Prostate gland (tissue), 2 donors: ENCODE results near the gene LSAMP. TPM values are rescaled to one million over a fixed set of nuclear protein-coding genes. Genes with fewer than 3 reads are reported as not detected.
"Not testable (repeated sequence)": the region's sequence is repeated elsewhere in the genome, so short reads cannot be mapped to it uniquely, and the experiment has no call there.

Experiments
- DNase-seq: peaks from one replicate; pipeline ENCODE4 v3.0.0-alpha.2; 2019; ENCODE audit warnings: low spot score
- H3K27ac ChIP-seq, 2 donors: fragments of 200-600 bp; sonication (generic); 2 replicates each; pipeline ENCODE4 v1.5.1; 2017 to 2019
- H3K27me3 ChIP-seq: fragments of 200-600 bp; sonication (generic); replicated peaks from 2 replicates; pipeline ENCODE4 v1.5.1; 2019; ENCODE audit not compliant: insufficient read depth
- H3K36me3 ChIP-seq, 2 donors: fragments of 200-600 bp; sonication (generic); 1 replicate in 1 of 2; 2 replicates in 1 of 2; pipeline versions ENCODE4 v1.5.1 to v1.8.1; 2017 to 2019
- H3K4me1 ChIP-seq: fragments of 200-600 bp; sonication (generic); replicated peaks from 2 replicates; pipeline ENCODE4 v1.5.1; 2019
- H3K4me3 ChIP-seq, 2 donors: fragments of 200-600 bp; sonication (generic); 2 replicates each; pipeline ENCODE4 v1.5.1; 2017 to 2019
- H3K9me3 ChIP-seq: fragments of 200-600 bp; sonication (generic); 2 replicates; pipeline ENCODE4 v1.5.1; 2017
- POLR2A ChIP-seq: fragments of 450-650 bp; IDR thresholded peaks from one replicate; pipeline ENCODE4 v1.6.1; 2016; ENCODE audit warnings: antibody characterized with exemption, mild to moderate bottlenecking
- POLR2AphosphoS5 ChIP-seq: sonication (generic); formaldehyde crosslinking; IDR thresholded peaks from one replicate; pipeline ENCODE4 v1.6.1; 2017; ENCODE audit warnings: antibody characterized with exemption
- WGBS: methylation state at CpG from one replicate; pipeline ENCODE4 v1.1.5; 2018; 5-methylcytosine and 5-hydroxymethylcytosine counted together
- intact Hi-C: fragments of 100-400 bp; cut with DNase I; formaldehyde crosslinking; loops from one replicate; pipeline ENCODE4 v1.14.2; 2022
- small RNA-seq, 2 donors: library from RNA; depleted of rRNA; stranded (forward); fragments of <200 nt; gene quantifications; one replicate each; pipeline ENCODE3, GENCODE V24; 2016
- total RNA-seq, 2 donors: library from RNA; depleted of rRNA; stranded (reverse); fragments of >200 nt; gene quantifications; one replicate each; pipeline ENCODE4 v1.1.0, GENCODE V29; 2016
- TF ChIP-seq, protein P1 (sequence below), 4 experiments: fragments of 200-600 bp in 2 of 4; fragments of 450-650 bp in 2 of 4; sonication (generic) in 2 of 4; IDR thresholded peaks; 1 replicate in 3 of 4; 2 replicates in 1 of 4; pipeline ENCODE4 v1.5.1; 2016 to 2019; ENCODE audit warnings: antibody characterized with exemption in 4 of 4, mild to moderate bottlenecking in 2 of 4, moderate library complexity in 2 of 4

Gene LSAMP
- total RNA-seq, 2 donors from 2014 or later = 15.4 to 38.0 TPM

- Histone ChIP-seq H3K36me3 (no peaks in the 10 kb centered on the region), H3K9me3 (no peaks in the 10 kb centered on the region), H3K27me3 (no peaks in the 10 kb centered on the region), H3K4me3 (no peak overlapping the region), H3K27ac (no peak overlapping the region), H3K4me1 (no peaks in the 10 kb centered on the region)
- 51% methylated on average over 3 of the region's 3 CpGs for WGBS
- DNase-seq = no peak
- intact Hi-C loops = no loop called here
- TF ChIP-seq, protein P1, sequence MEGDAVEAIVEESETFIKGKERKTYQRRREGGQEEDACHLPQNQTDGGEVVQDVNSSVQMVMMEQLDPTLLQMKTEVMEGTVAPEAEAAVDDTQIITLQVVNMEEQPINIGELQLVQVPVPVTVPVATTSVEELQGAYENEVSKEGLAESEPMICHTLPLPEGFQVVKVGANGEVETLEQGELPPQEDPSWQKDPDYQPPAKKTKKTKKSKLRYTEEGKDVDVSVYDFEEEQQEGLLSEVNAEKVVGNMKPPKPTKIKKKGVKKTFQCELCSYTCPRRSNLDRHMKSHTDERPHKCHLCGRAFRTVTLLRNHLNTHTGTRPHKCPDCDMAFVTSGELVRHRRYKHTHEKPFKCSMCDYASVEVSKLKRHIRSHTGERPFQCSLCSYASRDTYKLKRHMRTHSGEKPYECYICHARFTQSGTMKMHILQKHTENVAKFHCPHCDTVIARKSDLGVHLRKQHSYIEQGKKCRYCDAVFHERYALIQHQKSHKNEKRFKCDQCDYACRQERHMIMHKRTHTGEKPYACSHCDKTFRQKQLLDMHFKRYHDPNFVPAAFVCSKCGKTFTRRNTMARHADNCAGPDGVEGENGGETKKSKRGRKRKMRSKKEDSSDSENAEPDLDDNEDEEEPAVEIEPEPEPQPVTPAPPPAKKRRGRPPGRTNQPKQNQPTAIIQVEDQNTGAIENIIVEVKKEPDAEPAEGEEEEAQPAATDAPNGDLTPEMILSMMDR (IDR thresholded peaks at IDR 0.05) = no peak
- TF ChIP-seq POLR2AphosphoS5 (no peak), POLR2A (no peak)
Observed at GRCh38 chr3:115760716-115761115, 684.6 kb downstream of the LSAMP start.

DNA sequence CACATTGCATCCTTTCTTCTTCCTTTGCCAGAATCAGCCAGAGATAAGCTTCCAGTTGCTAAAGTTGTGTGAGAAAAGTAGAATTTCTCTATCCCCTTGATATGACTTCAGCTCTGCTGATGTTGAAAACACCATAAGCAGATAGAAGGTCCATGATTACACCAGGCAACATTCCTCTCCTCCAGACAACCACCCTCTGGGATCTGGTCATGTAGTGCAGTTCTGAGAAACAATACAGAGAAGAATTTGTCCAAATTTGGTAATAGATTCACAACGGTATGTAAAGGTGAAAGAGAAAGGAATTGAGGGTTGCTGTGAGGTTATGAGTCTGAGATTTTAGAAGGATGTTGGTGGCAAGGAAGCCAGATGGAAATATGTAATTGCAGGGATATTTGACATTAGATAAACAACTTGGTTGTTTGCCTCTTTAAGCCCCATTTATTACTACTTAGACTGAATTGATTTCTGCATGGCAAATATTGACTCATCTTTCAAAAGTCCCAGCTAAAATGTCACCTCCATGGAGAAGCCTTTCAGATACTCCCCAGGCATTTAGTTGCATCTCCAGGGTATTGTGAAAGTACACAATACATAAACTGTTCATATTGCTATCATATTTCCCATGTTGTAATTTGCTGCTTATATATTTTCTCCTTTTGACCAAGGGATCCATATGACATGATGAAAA lies 687.1 kb downstream of the LSAMP start:
- Histone ChIP-seq H3K4me1 (no peaks in the 10 kb centered on the region), H3K27ac (no peak overlapping the region), H3K9me3 (no peaks in the 10 kb centered on the region), H3K4me3 (no peak overlapping the region), H3K36me3 (no peaks in the 10 kb centered on the region), H3K27me3 (no peaks in the 10 kb centered on the region)
- intact Hi-C loops = no loop called here
- 51% methylated on average over 1 of the region's 1 CpG for WGBS
- no peak for DNase-seq
- TF ChIP-seq POLR2AphosphoS5 (no peak), POLR2A (no peak)
- TF ChIP-seq, protein P1 (IDR thresholded peaks at IDR 0.05) = no peak

DNA sequence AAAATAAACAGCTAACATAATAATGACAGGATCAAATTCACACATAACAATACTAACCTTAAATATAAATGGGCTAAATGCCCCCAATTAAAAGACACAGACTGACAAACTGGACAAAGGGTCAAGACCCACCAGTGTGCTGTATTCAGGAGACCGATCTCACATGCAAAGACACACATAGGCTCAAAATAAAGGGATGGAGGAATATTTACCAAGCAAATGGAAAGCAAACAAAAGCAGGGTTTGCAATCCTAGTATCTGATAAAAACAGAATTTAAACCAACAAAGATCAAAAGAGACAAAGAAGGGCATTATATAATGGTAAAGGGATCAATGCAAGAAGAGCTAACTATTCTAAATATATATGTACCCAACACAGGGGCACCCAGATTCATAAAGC lies 692.3 kb downstream of the LSAMP start:
- H3K4me3 ChIP-seq, DNase-seq, H3K4me1 ChIP-seq, intact Hi-C loops, H3K36me3 ChIP-seq, H3K27me3 ChIP-seq, H3K27ac ChIP-seq, H3K9me3 ChIP-seq: not testable (repeated sequence)
- 54% methylated on average over 1 of the region's 1 CpG for WGBS

Small RNAs within 50 kb of the gene (small RNA-seq; reads per million reads assigned to genes)
- gene RN7SL815P = 0 reads per million in 2 donors
